ENCODE measurements around the gene FAF1.

- TF ChIP-seq, protein P1, sequence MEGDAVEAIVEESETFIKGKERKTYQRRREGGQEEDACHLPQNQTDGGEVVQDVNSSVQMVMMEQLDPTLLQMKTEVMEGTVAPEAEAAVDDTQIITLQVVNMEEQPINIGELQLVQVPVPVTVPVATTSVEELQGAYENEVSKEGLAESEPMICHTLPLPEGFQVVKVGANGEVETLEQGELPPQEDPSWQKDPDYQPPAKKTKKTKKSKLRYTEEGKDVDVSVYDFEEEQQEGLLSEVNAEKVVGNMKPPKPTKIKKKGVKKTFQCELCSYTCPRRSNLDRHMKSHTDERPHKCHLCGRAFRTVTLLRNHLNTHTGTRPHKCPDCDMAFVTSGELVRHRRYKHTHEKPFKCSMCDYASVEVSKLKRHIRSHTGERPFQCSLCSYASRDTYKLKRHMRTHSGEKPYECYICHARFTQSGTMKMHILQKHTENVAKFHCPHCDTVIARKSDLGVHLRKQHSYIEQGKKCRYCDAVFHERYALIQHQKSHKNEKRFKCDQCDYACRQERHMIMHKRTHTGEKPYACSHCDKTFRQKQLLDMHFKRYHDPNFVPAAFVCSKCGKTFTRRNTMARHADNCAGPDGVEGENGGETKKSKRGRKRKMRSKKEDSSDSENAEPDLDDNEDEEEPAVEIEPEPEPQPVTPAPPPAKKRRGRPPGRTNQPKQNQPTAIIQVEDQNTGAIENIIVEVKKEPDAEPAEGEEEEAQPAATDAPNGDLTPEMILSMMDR (IDR thresholded peaks at IDR 0.05) = no peak
- no peak for TF ChIP-seq POLR2A (IDR thresholded peaks at IDR 0.05; ENCODE audit: low read depth)
Measured at GRCh38 chr1:50739125-50739524, 220.9 kb downstream of the FAF1 start.

Data from esophagus muscularis mucosa (tissue), 3 donors.